Upper lobe of left lung (tissue), 4 donors: ENCODE measurements around the gene MAEA.

Experiments
- CTCF ChIP-seq, 6 experiments: fragments of 450-650 bp in 4 of 6; fragments of 200-600 bp in 2 of 6; sonication (generic) in 2 of 6; IDR thresholded peaks; one replicate each; pipeline ENCODE4 v1.5.1; 2016 to 2019; ENCODE audit warnings: antibody characterized with exemption in 6 of 6
- POLR2AphosphoS5 ChIP-seq, 2 donors: sonication (generic); formaldehyde crosslinking; IDR thresholded peaks; one replicate each; pipeline ENCODE4 v1.5.1; 2017; ENCODE audit warnings: antibody characterized with exemption in 2 of 2

GRCh38 chr4:1297023-1297395, 7.3 kb downstream of the MAEA start:
- no peak for TF ChIP-seq CTCF (IDR thresholded peaks at IDR 0.05)
- no peak for TF ChIP-seq POLR2AphosphoS5 (IDR thresholded peaks at IDR 0.05)
